NK-92 (cell line): Measurements from ENCODE around the gene AFF4.
"Not testable (repeated sequence)": the region's sequence is repeated elsewhere in the genome, so short reads cannot be mapped to it uniquely, and the experiment has no call there.

Source experiments
- DNase-seq: peaks from one replicate; lab custom pipeline; 2025; ENCODE audit not compliant: unreplicated experiment; lab: John Stamatoyannopoulos, UW

AFF4 gene

DNA sequence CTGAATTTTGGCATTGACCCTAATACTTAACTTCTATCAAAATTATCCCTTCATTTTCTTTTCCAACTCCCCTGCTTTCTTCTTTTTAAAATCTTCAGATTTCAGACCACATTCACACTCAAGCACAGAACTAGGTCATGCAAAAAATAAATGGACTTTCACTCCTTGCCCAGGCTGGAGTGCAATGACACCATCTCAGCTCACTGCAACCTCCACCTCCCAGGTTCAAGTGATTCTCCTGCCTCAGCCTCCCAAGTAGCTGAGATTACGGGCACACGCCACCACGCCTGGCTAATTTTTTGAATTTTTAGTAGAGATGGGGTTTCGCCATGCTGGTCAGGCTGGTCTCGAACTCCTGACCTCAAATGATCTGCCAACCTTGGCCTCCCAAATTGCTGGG lies 108.4 kb downstream of the AFF4 start:
- DNase-seq = not testable (repeated sequence)

DNA sequence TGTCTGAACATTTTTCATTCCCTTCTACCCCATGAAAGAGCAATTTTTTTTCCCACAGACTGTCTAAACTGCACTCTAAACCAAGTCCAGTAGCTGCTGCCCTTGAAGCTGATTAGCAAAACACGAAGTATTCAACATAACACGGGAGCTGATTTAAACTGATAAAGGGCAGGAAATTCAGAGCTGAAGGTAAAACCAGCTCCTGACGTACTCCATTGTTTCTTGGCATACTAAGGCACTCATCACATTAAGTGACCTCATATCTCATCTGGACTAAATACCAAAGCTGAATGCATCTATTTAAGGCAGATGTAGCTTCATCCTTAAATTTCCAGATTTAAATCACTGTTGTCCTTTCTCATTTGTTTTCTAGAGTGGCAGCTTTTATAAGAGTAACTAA lies 109.1 kb downstream of the AFF4 start:
- DNase-seq = no peak

DNA sequence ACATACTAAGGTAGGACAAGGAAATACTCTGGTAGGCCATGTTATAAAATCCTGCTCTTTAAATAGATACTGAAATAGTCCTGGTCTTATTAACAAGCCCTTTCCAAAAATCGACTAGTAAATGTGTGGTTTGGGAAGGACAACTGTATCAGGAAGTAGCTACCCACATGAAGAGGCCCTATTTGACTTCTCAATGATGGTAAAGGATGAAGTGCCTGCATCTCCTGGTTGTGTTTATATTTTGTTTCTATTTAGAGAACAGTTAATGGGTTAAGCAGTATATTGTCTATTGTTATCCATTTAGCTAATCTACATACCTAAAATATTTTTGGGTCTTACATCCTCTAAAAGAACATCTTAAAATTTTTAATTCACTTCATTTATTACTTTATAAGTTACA lies 109.6 kb downstream of the AFF4 start:
- no peak for DNase-seq

DNA sequence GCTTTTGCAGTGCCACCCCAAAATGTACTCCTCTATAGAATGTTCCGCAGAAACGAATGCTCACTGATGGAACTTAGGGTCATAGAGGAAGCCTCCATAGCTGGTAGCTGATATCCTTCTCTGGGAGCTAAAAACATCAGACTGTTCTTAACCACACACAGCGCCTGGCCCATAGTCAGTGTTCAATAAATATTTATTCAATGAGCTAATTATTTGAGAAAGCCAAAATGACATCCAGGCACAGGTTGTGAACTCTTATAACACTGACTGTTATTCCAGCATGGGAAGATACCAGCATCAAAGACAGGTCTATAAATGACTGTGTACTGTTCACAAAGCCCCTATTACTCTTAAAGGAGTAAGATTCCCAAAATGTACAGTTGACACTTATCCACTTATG lies 110.1 kb downstream of the AFF4 start:
- DNase-seq = no peak

DNA sequence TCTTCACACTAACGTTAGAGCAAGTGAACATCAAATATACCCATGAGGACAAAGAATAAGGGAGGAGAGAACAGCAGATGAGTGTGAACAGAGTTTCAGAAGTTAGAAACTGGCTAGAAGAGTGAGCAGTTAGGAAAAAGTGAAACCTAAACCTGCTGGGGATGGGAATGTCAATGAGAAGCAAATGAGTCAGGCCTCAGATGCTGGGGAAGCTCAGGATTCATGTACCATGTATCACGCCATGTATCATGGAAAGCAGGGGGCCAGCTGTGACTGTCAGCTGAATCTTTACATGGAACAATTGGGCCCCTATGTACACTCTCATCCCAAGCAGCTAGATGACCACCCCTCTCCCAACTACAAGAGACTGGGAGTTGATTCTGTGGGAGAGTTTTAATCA lies 113.4 kb downstream of the AFF4 start:
- DNase-seq = no peak

DNA sequence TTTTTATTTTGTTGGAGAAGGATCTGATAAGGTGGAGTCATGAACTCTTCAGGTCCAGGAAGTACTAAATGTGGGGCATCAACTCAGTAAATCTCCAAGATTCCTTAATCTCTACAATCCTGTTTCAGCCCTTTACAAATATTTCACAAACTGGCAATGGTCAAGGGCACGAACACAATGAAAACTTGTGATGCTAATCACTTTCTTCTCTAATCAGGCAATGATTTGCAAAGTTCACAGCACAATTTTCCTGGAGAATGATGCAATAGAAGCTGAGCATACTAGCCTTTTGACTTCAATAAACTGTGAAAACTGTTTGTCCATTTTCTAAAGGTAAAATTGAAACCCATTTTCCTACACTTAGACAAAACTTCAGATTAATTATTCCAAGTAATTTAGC lies 114.1 kb downstream of the AFF4 start:
- no peak for DNase-seq

DNA sequence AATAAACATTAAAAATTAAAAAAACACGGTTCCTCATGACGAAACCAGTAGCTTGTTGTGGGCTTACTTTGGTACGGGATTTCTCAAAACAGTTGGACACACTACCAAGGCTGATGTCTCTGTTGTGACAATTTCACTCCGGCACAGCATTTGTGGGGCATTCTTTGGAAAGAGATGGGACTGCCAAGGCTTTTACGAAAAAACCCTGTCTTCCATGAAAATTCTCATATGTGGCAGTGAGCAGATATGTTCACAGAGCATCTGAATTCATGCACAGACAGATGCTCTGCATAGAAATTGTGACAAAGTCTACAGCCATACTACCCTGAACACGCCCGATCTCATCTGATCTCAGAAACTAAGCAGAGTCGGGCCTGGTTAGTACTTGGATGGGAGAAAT lies 115.2 kb downstream of the AFF4 start:
- DNase-seq = no peak

DNA sequence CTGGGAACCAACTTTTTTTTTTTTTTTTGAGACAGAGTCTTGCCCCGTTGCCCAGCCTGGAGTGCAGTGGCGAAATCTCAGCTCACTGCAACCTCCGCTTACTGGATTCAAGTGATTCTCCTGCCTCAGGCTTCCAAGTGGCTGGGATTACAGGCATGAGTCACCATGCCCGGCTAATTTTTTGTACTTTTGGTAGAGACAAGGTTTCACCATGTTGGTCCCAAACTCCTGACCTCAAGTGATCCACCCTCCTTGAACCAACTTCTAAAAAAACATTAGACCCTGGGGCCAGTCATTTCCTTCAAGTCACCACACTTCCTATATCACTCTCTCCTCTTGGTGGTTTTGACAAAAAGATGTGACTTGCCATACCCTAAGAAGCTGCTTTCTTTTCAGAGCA lies 122.1 kb downstream of the AFF4 start:
- DNase-seq = no peak

DNA sequence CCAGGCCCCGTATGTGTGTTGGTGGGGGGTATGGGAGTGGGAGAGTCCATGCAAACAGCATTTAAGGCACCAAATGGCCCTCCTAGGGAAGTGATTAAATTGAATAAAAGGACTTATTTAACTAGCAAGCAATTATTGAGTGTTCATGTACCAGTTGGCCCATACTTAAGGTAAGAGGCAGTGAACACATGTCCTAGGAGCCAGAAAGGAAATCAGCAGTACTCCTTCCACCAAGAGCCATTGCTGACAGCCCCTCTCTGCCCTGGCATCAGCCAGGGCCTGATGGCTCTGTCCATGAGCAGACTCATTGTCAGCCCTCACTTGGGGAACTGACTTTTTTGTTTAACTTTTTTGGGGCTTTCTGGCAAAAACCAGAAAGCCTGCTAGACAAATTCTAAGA lies 122.5 kb downstream of the AFF4 start:
- DNase-seq = no peak

DNA sequence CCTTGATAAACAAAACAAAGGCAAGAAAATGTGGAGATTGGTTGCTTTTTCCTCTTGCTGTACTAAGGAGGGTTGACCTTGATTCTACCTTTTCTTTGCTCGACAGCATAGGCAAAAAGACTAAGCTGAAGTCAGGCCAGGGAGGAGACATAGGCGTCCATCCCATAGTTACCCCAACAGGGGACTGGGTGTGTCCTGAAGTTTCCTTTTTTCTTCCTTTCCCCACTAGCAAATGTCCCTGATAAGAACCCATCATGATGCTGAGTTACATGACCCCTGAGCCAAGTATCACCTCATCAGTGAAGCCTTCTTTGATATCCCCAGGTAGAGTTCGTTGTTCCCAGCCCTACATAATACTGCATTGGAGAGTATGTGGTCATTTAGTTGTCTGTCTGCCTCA lies 123.1 kb downstream of the AFF4 start:
- no peak for DNase-seq

DNA sequence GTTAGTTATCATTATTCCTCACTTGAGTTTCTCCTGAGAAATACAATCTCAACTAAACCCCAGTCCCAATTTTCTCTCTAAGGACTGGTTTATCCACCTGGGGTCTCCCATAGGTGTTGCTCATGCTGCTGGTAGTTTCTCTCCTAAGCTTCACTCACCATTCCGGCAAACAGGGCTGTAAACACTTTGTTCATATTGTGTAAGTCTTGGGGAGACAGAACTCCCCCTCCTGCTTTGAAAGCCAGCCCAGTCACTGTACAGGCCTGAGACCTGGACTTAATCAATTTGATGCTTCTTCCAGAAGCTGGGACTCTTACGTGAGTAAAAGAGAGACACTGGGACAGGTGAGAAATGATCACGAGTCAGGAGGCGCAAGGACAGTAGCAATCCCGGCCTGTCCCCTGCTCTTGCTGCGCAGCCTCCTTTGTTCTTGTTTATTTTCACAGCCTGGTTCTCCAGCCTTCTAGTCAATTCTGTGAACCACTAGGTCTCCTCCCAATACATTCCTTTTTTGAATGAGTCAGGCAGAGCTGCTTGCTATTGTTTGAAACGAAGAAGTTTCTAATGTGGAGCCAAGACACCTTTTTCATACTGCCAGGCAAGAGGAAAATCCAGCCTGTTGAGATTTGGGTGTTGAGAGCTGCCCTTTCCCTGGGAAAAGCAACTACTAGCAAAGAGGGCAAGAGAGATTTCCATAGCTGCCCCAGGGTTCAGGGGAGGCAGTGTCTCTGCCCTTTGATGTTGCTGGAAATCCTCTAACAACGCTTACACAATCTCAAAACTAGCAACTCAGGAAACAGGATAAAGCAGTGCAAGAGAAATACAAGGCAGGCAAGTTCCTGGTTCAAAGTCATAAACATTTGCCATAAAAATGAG lies 123.8 kb downstream of the AFF4 start:
- DNase-seq = no peak

DNA sequence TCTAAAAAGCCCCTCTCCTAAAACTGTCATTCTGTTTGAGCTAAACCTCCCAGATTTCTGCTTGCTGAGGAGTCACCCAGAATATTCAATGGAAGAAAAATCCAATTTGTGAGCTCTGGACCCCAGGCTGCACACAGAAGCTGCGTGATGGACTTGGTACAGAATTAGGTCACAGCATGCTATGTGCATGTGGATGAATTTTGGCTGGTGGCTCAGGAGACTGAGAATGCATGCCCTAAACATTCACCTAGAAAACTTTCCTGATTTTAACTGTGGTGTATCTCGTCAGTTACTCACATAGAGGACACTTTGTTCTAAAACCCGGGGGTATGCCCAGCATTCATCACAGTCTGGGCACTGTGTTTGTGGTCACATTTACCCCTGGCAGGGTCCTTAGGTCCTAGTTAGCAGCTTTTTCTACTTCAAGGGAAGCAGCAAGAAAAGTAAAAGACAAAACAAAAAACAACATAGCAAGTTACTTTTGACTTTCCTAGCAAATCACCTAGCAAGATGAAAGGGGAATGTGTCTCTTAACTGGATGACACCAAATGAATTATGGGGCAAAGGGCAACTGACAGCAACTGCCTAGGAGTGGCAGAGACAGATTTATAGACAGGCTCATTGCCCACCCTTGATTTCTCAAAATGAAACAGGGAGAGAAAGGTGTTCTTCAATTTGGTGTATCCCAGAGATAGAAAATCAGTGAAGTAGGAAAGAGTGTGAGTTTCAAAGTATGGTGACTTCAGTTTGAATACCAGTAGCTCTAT lies 124.7 kb downstream of the AFF4 start:
- DNase-seq = no peak

DNA sequence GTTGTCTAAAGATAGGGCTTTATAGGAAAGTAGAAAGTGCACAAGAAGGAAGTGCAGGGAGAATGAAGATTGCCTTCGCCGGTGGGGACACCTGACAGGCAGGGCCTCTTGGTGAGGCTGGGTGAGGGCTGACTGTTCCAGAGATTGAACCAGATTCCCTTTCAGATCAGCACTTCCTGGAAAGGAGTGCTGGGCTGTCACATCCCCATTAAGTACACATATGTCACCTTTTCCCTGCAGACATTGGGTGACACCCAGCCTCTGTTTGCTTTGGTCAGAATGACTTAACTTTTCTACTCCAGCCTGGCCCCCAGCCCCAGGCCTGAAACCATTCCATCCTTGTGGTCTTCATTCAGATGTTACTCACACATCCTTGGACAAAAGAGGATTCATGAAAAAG lies 125.6 kb downstream of the AFF4 start:
- no peak for DNase-seq

DNA sequence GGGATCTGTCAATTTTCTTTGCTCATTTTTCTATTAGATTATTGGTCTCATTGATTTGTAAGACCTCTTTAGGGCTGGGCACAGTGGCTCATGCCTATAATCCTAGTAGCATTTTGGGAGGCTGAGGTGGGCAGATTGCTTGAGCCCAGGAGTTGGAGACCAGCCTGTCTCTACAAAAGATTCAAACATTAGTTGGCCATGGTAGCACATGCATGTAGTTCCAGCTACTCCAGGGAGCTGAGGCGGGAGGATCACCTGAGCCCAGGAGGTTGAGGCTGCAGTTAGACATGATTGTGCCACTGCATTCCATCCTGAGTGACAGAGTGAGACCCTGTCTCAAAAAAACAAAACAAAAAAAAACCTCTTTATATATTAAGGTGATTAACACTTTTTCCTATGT lies 126.6 kb downstream of the AFF4 start:
- no peak for DNase-seq

DNA sequence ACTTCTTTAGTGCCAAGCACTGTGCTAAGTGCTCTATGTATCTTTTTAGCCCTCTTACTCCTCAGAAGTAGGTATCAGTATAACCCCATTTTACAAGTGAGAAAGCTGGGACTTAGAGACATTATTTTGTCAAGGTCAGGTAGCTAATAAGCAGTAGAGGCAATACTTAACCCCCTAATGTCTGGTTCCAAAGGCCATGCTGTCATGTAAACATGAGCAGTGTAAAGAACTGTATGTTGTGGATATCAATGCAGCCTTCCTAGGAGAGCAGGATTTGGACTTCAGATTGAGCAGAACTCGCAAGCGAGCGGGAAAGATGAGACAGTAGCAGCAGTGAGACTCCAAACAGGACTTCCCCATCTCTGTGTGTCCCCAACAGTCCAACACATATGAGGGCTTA lies 129.4 kb downstream of the AFF4 start:
- DNase-seq = no peak

DNA sequence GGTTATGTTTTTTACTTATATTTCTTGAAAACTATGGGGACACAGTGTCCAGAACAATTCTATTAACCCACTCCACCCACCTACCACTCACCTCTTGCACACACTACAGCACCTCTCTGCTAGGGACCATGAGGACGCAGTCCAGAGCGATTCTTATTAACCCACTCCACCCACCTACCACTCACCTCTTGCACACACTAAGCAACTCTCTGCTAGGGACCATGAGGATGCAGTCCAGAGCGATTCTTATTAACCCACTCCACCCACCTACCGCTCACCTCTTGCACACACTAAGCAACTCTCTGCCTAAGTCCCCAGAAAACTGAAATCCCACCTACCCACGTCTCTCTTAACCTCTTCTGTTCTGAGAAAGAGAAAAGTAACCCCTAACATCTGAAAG lies 130.8 kb downstream of the AFF4 start:
- no peak for DNase-seq

DNA sequence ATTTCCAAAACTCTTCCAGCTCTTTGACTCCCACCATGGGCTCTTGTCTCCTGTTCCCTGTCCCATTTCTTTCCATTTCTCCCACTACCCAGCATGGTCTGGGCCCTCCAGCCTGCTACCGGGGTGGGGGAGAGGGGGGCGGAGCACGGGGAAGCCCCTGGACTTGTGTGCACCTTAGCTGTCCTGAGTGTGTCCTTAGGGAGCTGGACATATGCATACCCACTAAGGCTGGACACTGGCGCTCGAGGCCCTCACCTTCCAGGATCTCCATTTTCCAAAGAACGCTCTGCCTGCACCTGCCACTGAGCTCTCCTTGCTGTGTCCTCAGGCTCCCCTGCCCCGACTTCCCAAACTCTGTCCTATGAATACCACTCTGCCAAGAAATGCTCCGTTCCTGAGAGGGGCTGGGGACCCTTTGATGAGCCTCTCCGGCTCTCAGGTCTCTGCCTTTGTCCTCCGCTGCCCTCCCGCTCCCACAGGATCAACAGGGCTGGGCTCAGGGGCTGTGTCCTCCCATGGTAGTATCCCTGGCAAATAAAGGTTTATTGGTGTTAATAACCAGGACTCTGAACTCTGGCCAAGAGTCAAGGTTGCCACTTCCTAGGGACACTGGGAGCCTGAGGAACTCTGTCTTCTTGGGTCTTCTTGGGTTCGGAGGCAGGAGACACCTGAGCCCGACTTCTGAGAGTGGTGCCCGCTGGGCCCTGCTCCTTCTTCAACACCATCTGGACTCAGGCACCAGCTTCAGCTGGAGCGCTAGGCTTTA lies 132.2 kb downstream of the AFF4 start:
- DNase-seq = no peak

DNA sequence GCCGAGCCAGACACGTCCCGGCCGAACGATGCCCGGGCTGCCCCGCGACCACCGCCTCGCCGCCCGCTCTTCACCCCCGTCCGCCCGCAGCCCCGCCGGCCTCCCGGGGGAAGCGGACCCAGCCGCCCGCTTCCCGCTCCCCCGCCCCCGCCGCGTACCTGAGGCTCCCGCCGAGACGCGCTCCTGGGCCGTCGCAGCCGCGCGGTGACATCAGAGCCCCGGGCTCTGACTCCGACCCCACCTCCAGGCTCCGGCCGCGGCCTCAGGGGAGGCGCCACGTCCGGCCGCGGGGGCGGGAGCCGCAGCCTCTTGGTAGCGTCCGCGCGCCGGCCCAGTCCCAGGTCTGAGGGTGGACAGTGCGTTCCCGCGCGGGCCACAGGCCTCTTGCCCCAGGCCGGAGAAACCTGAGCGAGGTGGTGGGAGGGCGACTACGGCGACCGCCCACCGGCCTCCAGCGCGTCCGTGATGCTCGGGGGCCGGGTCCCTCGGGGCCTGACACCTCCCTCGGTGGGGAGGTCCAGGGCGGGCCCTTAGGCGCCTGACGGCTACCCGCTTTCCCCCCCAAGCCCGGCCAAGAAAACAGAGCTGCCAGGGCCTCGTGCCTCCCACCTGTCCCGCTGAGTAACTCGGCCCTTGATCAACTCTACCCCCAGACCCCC lies 132.9 kb downstream of the AFF4 start, which contains the start of gene SHROOM1:
TSS of gene SHROOM1 (minus strand) at position 212 of the 659 bp plus-strand sequence. CDS start 4,507 bp downstream, outside the sequence.
- no peak for DNase-seq

DNA sequence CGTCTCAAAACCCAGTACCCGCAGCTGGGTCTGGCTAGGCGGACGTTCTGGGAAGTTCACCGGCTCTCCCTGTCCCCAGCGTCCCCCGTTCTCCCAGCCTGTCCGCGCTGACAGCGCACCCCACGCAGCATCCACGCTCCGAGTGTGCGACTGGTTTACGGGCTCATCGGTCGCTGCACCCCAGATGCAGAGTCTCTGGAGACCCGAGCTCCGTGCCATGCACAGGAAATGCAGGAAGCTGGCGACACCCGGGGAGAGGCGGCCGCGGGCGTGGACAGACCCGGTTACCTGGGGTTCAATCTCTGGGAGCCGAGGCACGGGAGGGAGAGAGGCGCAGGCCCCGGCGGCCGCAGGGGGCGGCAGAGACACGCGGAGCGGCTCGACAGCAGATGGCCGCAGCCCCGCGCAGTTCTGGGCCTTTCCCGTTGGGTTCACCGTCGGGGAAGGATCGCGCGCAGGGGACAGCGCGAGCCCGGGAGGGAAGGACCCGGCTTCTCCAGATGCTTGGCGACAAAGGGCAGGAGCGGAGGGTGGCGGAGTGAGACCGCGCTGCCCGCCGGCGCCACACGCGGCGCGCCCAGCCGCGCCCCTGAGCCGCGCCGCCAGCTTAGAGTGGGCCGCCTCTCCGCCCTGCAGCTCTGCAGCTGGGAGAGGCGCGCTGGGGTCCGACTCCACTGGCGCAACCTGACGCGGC lies 133.5 kb downstream of the AFF4 start:
- no peak for DNase-seq

DNA sequence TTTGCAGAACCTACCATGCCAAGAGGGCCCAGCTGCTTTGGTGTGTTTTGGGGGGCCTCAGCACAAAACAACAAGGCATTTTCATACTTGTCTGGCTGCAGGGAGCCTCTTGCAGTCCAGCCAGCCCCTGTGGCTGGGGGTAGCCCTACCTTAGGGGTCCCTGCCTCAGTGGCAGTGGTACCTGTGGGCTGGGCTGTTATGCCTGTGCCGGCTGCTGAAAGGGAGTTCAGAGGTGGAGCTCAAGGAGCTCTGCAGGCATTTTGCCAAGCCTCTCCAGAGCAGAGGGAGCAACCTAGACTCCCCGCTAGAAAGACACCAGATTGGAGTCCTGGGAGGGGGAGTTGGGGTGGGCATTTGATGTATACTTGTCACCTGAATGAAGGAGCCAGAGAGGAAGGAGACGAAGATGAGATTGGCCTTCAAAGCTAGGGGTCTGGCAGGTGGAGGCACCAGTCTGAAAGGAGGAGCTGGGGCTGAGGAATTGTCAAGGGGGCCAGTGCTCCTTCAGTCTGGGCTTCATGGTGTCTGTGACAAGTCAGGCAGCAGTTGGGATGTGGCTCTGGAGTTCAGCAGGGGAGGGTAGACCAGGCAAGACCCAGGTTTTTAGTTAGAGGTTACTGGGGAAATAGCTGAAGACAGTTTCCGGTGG lies 134.5 kb downstream of the AFF4 start:
- DNase-seq = no peak
